ENCODE data around the gene PBXIP1. TPM values are rescaled to one million over a fixed set of nuclear protein-coding genes. Genes with fewer than 3 reads are reported as not detected.

PBXIP1 gene
- total and polyA plus RNA-seq, 10 of the 15 experiments (the other 5 are each of a cell fraction or from before 2014, with no cell fraction given), result 0.63 to 25.6 (median 15.4) TPM

GRCh38 chr1:154994269-154994587 is 38.3 kb upstream of the PBXIP1 start (continued):
- TF ChIP-seq SMC3 (IDR thresholded peaks at IDR 0.05; ENCODE audit: borderline replicate concordance, low read length) (no peak), CREM (IDR thresholded peaks at IDR 0.05; ENCODE audit: low read depth) (no peak)

GRCh38 chr1:154993572-154994268 is 37.8 kb upstream of the PBXIP1 start, which contains the start of gene LENEP:
TSS of gene LENEP (plus strand) at chr1:154993586. CDS start at chr1:154993608, 22 bp downstream.
- ChIA-PET RAD21 (ENCODE audit: unreplicated experiment) (interaction anchor here (1.5 kb wide), 1 partner anchor 10 kb away, joined by 9 read pairs; the partner anchor contains the start of gene FLAD1), CTCF (interaction anchor here (0.5 to 11.0 kb wide), 10 partner anchors 15 to 300 kb away, joined by 3 to 226 read pairs (median 6); partner anchors contain the start of genes CKS1B, FLAD1, PBXIP1 and PYGO2), SMC1A (ENCODE audit: uncharacterized antibody, unreplicated experiment) (interaction anchor here (0.6 to 8.1 kb wide), 6 partner anchors 10 to 512 kb away, joined by 3 to 69 read pairs (median 4); partner anchors contain the start of gene FLAD1), POLR2A (interaction anchor here (0.9 to 1.4 kb wide), 2 partner anchors 11 to 20 kb away, joined by 4 to 8 read pairs; partner anchors contain the start of genes CKS1B and FLAD1)
- Histone ChIP-seq H3K4me1 (ENCODE audit: control insufficient read depth, insufficient read depth, low read length) (peaks cover 12% of the 10 kb centered on the region), H3K36me3 (ENCODE audit: control insufficient read depth in 2 of 2, insufficient read depth in 2 of 2, low read length in 1 of 2) (peaks cover 3 to 8% of the 10 kb centered on the region in 2 experiments; a peak in 2 of 4 replicates), H3K9ac (ENCODE audit: control insufficient read depth, insufficient read depth, low read length) (no peak within 1 kb of the TSS), H3K27me3 (replicated peaks in 1 of 2; ENCODE audit: control insufficient read depth in 2 of 2, insufficient read depth in 2 of 2, low read length in 1 of 2) (no peaks in the 10 kb centered on the region), H3K4me2 (ENCODE audit: control insufficient read depth, insufficient read depth) (no peak within 1 kb of the TSS), H4K20me1 (ENCODE audit: control insufficient read depth, insufficient read depth) (no peaks in the 10 kb centered on the region), H3K27ac (ENCODE audit: control insufficient read depth, insufficient read depth) (no peak within 1 kb of the TSS), H3K9me3 (replicated peaks; ENCODE audit: control insufficient read depth, insufficient read depth, low read length) (no peaks in the 10 kb centered on the region), H3K4me3 (no peak within 1 kb of the TSS), H2AFZ (ENCODE audit: control insufficient read depth, low read depth, low read length) (no peak within 1 kb of the TSS), H3K79me2 (ENCODE audit: control insufficient read depth, insufficient read depth, low read length) (no peaks in the 10 kb centered on the region; the same call in 1 of the 2 replicates)
- BruUV-seq (replicated peaks), result no TSS peak
- DNase-seq (ENCODE audit: low read depth, low spot score) (no peak), FAIRE-seq (no peak), ATAC-seq (no peak)
- TF ChIP-seq JUND (IDR thresholded peaks at IDR 0.05; ENCODE audit: low read depth, low read length) (no peak), MTA3 (IDR thresholded peaks at IDR 0.05; ENCODE audit: borderline replicate concordance, low read length) (no peak), IKZF2 (IDR thresholded peaks at IDR 0.05) (no peak), KDM1A (IDR thresholded peaks at IDR 0.05; ENCODE audit: borderline replicate concordance) (no peak), BCL3 (IDR thresholded peaks at IDR 0.05; ENCODE audit: borderline replicate concordance, insufficient read depth, low read depth, low read length, poor library complexity, severe bottlenecking) (no peak), RFX5 (IDR thresholded peaks at IDR 0.05; ENCODE audit: low read depth, low read length) (no peak), FOXM1 (IDR thresholded peaks at IDR 0.05; ENCODE audit: low read depth, low read length) (no peak), NFXL1 (IDR thresholded peaks at IDR 0.05; ENCODE audit: borderline replicate concordance) (no peak), TCF12 (IDR thresholded peaks at IDR 0.05; ENCODE audit: low read depth, low read length) (no peak), ZSCAN29 (IDR thresholded peaks at IDR 0.05) (no peak), E4F1 (IDR thresholded peaks at IDR 0.05; ENCODE audit: borderline replicate concordance, partially characterized antibody) (no peak), IRF4 (IDR thresholded peaks at IDR 0.05; ENCODE audit: low read depth, low read length) (no peak), CEBPB (IDR thresholded peaks at IDR 0.05; ENCODE audit: borderline replicate concordance in 1 of 2, low read depth in 2 of 2, low read length in 2 of 2) (no peak), ZBTB4 (CRISPR knock-in tag; IDR thresholded peaks at IDR 0.05) (no peak)
- intact Hi-C loops (cut with micrococcal nuclease; ENCODE audit: unreplicated experiment) (no loop called here), in situ Hi-C loops (cut with MboI) (no loop called here)
- 74% methylated on average over 8 of the region's 8 CpGs for WGBS (ENCODE audit: insufficient coverage, insufficient replicate concordance, low lambda C conversion rate, missing lambda C conversion rate)
